Immature natural killer cell (primary cell): ENCODE results near the gene CDH23. TPM values are rescaled to one million over a fixed set of nuclear protein-coding genes. Genes with fewer than 3 reads are reported as not detected.
A peak's percentile ranks its signal among the peaks of the same experiment; 100 is the strongest.

ENCODE experiments used
- DNase-seq, 3 donors: peaks; one replicate each; pipeline ENCODE4 v3.0.0; 2022; ENCODE audit warnings: mixed read lengths in 1 of 3
- H3K27ac Mint-ChIP-seq, 6 donors: one replicate each; pipeline ENCODE4 v1.8.0; 2020; ENCODE audit warnings: mixed read lengths in 6 of 6, mild to moderate bottlenecking in 5 of 6, inconsistent platforms in 4 of 6, moderate library complexity in 3 of 6
- H3K27me3 Mint-ChIP-seq, 3 donors: one replicate each; pipeline ENCODE4 v1.8.0; 2020 to 2021; ENCODE audit warnings: low read depth in 3 of 3, mild to moderate bottlenecking in 3 of 3, mixed read lengths in 3 of 3, moderate library complexity in 3 of 3, inconsistent platforms in 1 of 3
- H3K36me3 Mint-ChIP-seq, 3 donors: one replicate each; pipeline ENCODE4 v1.8.0; 2020; ENCODE audit warnings: mixed read lengths in 3 of 3, inconsistent platforms in 2 of 3, mild to moderate bottlenecking in 2 of 3
- H3K4me1 Mint-ChIP-seq, 2 donors: one replicate each; pipeline ENCODE4 v1.8.0; 2020; ENCODE audit warnings: inconsistent platforms in 2 of 2, mild to moderate bottlenecking in 2 of 2, mixed read lengths in 2 of 2, moderate library complexity in 1 of 2
- H3K4me3 Mint-ChIP-seq, 5 donors: one replicate each; pipeline ENCODE4 v1.8.0; 2020; ENCODE audit warnings: mild to moderate bottlenecking in 5 of 5, mixed read lengths in 5 of 5, inconsistent platforms in 3 of 5, moderate library complexity in 3 of 5
- H3K9me3 Mint-ChIP-seq, 6 donors: one replicate each; pipeline ENCODE4 v1.8.0; 2020; ENCODE audit warnings: mild to moderate bottlenecking in 6 of 6, mixed read lengths in 6 of 6, inconsistent platforms in 4 of 6, moderate library complexity in 3 of 6
- polyA plus RNA-seq, 3 donors: library from polyadenylated mRNA; unstranded; fragments of 300-500 nt; fragmentation: Illumina TruSeq; gene quantifications; one replicate each; pipeline ENCODE4 v1.2.3, GENCODE V29; 2021

Gene CDH23
- polyA plus RNA-seq, 3 donors from 2014 or later: 0.47 to 0.59 TPM; not detected in 1

DNA sequence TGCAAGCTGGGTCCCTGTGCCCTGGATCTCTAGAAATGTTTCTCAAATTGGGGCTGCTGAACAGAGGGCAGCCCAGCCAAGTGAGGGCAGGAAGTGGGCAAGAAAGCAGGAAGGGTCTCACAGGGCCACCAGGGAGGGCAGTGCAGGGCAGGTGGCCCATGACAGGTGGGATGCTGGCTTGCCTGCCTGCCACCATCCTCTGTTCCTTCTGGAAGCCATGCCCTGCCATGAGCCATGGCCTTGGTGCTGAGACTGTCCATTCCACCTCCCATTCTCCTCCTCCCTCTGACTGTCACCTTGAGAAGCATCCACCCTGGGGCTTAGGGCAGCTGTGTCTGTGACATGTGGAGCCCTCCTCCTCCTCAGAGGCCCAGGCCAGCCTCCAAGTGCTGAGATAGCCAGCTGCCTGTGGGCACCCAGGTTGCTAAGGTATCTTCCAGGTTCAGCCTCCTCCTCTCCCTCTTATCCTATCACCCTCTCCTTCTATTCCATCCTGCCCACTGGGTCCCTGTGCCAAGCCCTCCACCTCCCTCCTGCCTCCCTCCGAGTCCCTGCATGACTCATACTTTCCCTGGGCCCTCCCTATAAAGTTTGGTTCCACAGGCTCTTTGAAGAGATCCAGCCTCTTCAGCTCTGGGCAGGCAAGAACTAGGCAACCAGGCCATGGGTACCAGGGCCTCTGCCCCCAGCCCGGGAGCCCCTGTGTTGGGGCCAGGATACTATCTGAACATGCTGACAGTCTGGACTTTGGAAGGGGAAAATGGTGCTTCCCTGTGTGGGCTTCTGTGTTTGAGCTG is 375.3 kb downstream of the CDH23 start:
- DNase-seq: no peak
- Mint-ChIP-seq H3K4me1 (peaks cover 83 to 84% of the 10 kb centered on the region in 2 donors), H3K27me3 (peaks cover 0 to 7% (median 5%) of the 10 kb centered on the region in 3 donors), H3K27ac (peak overlapping the region; percentile 90 to 98 (median 96)), H3K36me3 (peaks cover 0 to 10% (median 6%) of the 10 kb centered on the region in 3 donors), H3K9me3 (no peaks in the 10 kb centered on the region), H3K4me3 (peak overlapping the region; percentile 91 to 94 (median 92))

DNA sequence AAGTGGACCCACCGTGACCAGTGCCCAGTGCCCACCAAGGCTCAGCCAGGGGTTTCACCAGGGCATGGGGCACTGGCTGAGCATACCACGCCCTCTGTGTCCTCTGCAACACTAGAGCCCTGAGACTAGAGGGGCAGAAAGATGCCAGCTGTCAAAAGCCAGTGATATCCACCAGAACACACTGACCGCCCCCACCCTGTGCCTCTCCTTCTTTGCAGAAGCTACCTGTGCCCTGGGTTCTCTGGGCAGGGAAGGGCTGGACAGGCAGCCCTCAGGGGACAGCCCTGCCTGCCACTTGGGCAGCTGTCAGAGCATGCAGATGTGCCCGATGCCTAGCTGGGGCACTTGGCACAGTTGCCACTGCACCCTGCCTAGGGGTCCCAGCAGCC is 376.1 kb downstream of the CDH23 start:
- no peak for DNase-seq
- H3K4me1 Mint-ChIP-seq: peaks cover 76 to 77% of the 10 kb centered on the region in 2 donors
- H3K27me3 Mint-ChIP-seq: peaks cover 0 to 6% (median 4%) of the 10 kb centered on the region in 3 donors
- H3K36me3 Mint-ChIP-seq: peaks cover 0 to 7% (median 6%) of the 10 kb centered on the region in 3 donors
- peak overlapping the region; percentile 90 to 98 (median 96) for H3K27ac Mint-ChIP-seq
- peak overlapping the region; percentile 91 to 94 (median 92) for H3K4me3 Mint-ChIP-seq
- no peaks in the 10 kb centered on the region for H3K9me3 Mint-ChIP-seq

DNA sequence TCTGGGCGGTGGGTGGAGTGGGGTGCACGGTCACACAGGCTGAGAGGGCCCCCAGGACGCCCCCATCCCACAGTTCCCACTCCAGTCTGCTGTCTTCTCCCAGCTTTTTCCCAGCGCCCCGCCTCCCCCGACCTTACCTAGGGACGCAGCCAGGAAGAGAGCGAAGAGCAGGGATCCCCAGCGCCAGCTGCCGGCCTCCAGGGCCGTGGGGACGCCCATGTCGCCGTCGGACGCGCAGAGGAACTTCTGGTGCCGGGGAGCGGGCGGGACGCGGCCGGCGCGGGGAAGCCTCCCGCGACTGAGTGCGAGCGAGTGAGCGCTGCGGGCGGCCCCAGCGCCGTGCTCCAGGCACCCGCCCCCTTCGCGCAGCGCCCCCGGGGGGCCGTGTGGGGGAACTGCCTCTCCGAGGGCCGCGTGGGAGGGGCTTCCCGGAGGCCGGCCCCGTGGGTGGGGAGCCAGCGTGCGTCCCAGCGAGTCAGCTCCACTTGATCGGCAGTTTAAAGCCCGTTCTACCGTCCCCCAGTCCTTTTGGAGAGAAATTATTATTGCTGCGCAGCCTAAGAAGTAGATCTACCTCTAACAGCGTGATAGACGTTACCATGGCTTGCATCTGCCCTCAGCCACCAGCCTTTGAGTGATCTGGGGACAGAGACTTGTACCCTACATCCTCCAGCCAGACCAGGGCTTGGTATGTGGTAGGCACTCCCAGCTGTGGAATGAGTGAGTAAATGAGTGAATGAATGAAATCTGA is 376.7 kb downstream of the CDH23 start, which contains the start of gene VSIR:
Gene VSIR, minus strand, starts transcription at position 300 of the 751 bp plus-strand sequence. Its CDS starts 81 bp downstream, at position 219.
- peak; percentile 95 to 96 (median 95) for DNase-seq
- H3K4me3 Mint-ChIP-seq: peak within 1 kb of the TSS; percentile 91 to 94 (median 92)
- no peaks in the 10 kb centered on the region for H3K9me3 Mint-ChIP-seq
- peaks cover 71 to 72% of the 10 kb centered on the region in 2 donors for H3K4me1 Mint-ChIP-seq
- peaks cover 0 to 6% (median 4%) of the 10 kb centered on the region in 3 donors for H3K27me3 Mint-ChIP-seq
- peak within 1 kb of the TSS; percentile 94 to 98 (median 96) for H3K27ac Mint-ChIP-seq
- peaks cover 0 to 7% (median 6%) of the 10 kb centered on the region in 3 donors for H3K36me3 Mint-ChIP-seq

DNA sequence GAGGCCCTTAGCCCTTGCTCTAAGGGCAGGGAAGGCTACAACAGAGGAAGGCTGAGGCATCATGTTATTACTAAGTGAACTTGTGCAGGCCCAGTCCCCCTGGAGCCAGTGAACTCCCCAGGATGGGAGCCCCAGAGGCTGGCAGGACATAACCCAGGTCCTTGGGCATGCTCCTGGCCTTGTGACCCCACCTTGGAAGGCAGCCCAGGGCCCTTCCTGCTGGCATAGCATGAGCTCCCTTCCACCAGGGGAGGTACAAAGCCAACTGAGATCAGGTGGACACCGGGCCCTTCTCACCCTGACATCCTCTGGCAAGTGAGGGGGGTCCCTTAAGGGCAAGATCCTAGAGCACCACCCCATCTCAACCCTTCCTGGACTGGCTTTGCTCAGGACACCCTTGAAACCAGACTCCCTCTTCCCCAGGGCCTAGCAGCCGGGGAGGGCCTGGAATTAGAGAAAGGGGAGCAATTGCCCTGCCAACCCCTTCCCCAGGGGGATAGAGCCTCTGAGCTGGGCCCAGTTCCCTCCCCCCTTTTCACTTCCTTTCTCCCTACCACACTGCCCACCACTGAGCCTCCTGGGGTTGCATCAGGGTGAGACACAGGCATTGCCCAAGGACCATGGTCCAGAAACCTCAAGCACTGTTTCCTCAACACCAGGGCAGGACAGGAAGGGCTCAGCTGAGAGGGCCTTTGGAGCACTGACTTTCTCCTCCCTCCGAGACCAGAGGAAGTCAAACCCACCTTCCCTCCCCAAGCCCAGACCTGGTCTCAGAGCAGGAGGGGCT is 378.4 kb downstream of the CDH23 start:
- Mint-ChIP-seq H3K36me3 (no peaks in the 10 kb centered on the region), H3K27me3 (peaks cover 0 to 4% (median 3%) of the 10 kb centered on the region in 3 donors), H3K27ac (peak overlapping the region in 4 of 6 donors; percentile 84 to 96 (median 88)), H3K4me3 (peak overlapping the region; percentile 81 to 92 (median 85)), H3K4me1 (peaks cover 54 to 57% of the 10 kb centered on the region in 2 donors), H3K9me3 (no peaks in the 10 kb centered on the region)
- no peak for DNase-seq

DNA sequence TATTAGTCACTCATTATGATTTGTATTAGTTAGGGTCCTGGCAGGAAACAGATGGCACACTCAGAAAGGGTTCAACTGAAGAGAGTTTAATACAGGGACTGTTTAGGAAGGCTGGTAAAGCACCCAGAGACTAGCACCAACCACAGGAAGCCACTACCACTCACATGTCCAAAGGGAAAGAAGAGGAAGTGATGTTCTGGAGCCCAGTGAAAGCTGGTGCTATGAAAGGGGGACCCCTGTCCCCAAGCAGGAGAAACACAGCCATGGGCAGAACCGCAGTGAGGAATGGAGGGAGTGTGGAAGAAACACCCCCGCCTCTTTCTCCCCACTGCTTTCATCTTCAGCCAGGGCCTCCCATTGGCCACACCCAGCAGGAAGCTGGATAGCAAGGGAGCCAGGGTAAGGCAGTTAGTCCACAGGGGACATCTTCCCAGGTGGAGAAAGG is 379.8 kb downstream of the CDH23 start:
- peaks cover 40 to 43% of the 10 kb centered on the region in 2 donors for H3K4me1 Mint-ChIP-seq
- no peak for DNase-seq
- H3K27ac Mint-ChIP-seq: peak overlapping the region in 1 of 6 donors; percentile 40

DNA sequence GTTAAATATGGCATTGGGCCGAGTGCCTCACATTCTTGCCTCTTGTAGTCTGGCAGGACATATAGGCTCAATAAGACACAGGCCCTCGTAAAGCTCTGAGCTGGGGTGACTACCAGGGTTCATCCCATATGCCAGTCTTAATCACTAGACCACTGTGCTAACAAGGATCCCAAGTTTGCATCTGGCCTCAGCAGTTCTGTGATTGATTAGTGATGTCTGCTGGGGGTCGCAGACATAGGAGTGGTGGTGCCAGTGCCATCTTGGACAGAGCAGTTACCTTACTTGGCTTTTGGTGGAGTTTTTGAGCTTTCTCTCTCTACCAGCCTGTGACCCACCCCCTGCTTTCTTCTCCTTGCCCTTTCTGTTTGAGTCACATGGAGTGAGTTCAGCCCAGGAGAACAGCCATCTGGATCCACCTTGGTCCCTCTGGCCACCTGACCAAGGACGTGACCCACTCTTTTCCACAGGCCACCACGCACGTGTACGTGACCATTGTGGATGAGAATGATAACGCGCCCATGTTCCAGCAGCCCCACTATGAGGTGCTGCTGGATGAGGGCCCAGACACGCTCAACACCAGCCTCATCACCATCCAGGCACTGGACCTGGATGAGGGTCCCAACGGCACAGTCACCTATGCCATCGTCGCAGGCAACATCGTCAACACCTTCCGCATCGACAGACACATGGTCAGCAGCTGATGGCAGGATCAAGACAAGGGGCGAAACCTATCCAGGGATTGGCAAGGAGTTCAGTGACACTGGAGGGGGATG is 380.7 kb downstream of the CDH23 start:
- Mint-ChIP-seq H3K4me1 (peaks cover 31 to 34% of the 10 kb centered on the region in 2 donors), H3K36me3 (no peaks in the 10 kb centered on the region), H3K27me3 (peaks cover 0 to 4% (median 4%) of the 10 kb centered on the region in 3 donors), H3K4me3 (peak overlapping the region in 1 of 5 donors; percentile 1), H3K27ac (peak overlapping the region in 1 of 6 donors; percentile 24), H3K9me3 (no peaks in the 10 kb centered on the region)
- DNase-seq: no peak

More for the DNA sequence above, 379.8 kb downstream of the CDH23 start:
- no peaks in the 10 kb centered on the region for H3K36me3 Mint-ChIP-seq
- H3K27me3 Mint-ChIP-seq: peaks cover 0 to 5% (median 4%) of the 10 kb centered on the region in 3 donors
- peak overlapping the region in 1 of 5 donors; percentile 1 for H3K4me3 Mint-ChIP-seq
- H3K9me3 Mint-ChIP-seq: no peaks in the 10 kb centered on the region

DNA sequence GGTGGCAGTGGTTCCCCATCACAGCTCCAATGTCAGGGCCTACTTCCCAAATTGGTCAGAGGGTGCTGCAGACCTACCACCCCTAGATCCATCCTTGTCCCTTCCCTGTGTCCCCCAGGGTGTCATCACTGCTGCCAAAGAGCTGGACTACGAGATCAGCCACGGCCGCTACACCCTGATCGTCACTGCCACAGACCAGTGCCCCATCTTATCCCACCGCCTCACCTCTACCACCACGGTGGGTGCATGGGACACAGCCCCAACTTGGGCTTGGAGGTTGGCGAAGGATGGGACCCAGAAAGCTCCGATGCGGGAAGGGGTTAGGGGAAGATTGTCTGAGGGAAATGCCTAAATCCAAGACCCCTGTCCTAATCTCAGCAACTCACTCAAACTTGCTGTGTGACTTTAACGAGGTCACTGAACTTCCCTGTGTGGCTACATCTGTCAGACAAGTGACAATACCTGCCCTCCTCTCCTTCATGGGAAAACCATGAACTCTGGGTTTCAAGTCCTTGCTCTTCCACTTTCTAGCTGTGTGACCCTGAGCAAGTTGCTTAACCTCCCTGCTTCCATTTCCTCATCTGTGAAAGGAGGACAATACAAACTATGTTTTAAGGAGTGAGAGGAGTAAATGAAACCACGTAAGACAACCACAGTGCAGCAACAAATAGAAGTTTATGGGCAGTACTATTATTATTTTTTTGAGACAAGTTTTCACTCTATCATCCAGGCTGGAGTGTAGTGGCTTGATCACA is 381.5 kb downstream of the CDH23 start:
- Mint-ChIP-seq H3K27ac (no peak overlapping the region), H3K36me3 (no peaks in the 10 kb centered on the region), H3K9me3 (no peaks in the 10 kb centered on the region), H3K4me3 (no peak overlapping the region), H3K4me1 (peaks cover 29 to 30% of the 10 kb centered on the region in 2 donors), H3K27me3 (peaks cover 0 to 4% (median 4%) of the 10 kb centered on the region in 3 donors)
- no peak for DNase-seq

DNA sequence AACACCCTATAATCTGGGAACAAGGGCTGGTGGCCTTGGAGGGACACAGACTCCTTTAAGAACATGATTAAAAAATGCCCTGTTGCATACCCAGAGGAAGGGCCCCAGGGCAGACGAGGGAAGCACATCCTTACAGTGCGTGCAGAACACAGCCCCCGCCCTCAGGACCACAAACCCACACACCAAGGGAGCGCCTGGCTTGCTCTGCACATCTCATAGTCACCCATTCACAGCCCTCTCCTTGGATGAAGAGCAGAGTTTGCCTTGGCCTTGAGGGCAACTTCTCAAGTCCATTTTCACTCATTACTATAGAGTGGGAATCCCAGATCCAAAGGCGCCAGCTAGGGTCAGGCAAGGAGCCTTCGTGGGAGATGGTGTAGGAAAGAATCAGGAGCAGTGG is 382.9 kb downstream of the CDH23 start:
- no peak overlapping the region for H3K27ac Mint-ChIP-seq
- no peak for DNase-seq
- no peaks in the 10 kb centered on the region for H3K9me3 Mint-ChIP-seq
- no peaks in the 10 kb centered on the region for H3K36me3 Mint-ChIP-seq
- peaks cover 17 to 19% of the 10 kb centered on the region in 2 donors for H3K4me1 Mint-ChIP-seq
- H3K4me3 Mint-ChIP-seq: no peak overlapping the region
- H3K27me3 Mint-ChIP-seq: peaks cover 0 to 5% (median 4%) of the 10 kb centered on the region in 3 donors

DNA sequence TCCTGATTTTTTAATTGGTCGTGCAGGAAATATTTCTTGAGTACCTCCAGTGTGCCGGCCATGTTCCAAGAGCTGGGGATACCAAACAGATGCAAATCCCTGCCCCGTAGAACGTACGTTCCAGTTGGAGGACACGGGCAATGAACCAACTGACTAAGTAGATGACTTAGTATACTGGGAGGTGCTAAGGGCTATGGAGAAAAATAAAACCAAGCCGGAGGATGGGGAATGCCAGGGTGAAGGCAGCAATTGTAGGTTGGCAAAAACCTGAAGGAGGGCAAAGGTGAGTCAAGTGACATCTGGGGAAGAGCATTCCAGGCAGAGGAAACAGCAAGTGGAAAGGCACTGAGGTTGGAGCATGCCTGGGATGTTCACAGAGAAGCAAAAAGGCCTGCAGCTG is 383.4 kb downstream of the CDH23 start:
- DNase-seq: no peak
- H3K27me3 Mint-ChIP-seq: peaks cover 0 to 5% (median 4%) of the 10 kb centered on the region in 3 donors
- no peaks in the 10 kb centered on the region for H3K36me3 Mint-ChIP-seq
- H3K4me3 Mint-ChIP-seq: no peak overlapping the region
- no peak overlapping the region for H3K27ac Mint-ChIP-seq
- H3K9me3 Mint-ChIP-seq: no peaks in the 10 kb centered on the region
- H3K4me1 Mint-ChIP-seq: peaks cover 15 to 17% of the 10 kb centered on the region in 2 donors

DNA sequence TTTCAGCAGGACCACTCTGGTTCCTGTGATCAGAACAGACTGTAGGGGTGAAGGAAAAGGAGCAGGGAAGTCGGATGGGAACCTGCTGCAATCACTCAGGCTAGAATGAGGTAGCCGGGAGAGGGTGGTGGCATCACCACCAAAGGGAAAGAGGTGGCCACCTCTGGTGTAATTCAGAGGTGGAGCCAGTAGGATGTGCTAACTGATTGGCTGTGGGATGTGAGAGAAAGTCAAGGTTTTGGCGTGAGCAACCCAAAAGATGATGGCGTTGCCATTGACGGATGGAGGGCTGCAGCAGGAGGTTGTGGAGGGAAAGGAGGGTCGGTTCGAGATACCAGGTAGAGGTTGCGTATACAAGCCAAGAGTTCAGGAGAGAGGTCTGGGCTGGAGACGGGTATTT is 384.0 kb downstream of the CDH23 start:
- peaks cover 0 to 5% (median 4%) of the 10 kb centered on the region in 3 donors for H3K27me3 Mint-ChIP-seq
- H3K36me3 Mint-ChIP-seq: no peaks in the 10 kb centered on the region

DNA sequence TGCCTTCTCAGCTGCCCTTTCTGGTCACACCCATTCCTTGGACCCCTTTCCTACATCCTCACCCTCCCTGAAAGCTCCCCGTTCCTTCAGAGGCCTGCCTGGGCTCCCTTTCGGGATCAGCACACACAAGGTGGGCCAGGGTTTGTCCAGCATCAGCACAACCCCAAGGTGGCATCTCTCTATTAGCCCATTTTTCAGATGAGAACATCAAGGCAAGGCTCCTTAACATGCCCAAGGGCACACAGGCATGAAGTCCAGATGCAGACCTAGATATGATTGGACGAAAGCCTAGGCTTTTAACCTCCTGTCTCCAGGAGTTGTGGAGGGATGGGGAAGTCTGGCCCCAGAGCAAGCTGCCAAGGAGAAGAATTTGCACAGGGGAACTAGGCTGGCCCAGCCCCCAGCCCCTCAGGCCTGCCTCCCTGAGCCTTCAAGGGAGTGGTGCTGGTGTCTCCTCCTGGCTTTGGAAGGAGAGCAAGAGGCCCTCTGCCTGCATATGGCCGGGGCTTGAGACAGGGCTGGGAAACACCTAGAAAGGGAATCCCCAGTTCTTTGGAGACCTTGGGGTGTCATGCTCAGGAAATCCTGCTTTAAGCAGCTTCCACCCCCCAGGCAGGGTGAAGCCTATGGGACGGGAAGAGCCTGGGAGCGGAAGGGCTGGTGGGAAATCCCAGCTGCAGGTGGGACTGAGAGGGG is 385.6 kb downstream of the CDH23 start:
- H3K27ac Mint-ChIP-seq: no peak overlapping the region
- no peak for DNase-seq
- no peaks in the 10 kb centered on the region for H3K9me3 Mint-ChIP-seq
- peaks cover 0 to 1% of the 10 kb centered on the region in 2 donors for H3K4me1 Mint-ChIP-seq
- H3K36me3 Mint-ChIP-seq: no peaks in the 10 kb centered on the region
- no peak overlapping the region for H3K4me3 Mint-ChIP-seq
- H3K27me3 Mint-ChIP-seq: peaks cover 0 to 6% (median 5%) of the 10 kb centered on the region in 3 donors

More for the DNA sequence above, 384.0 kb downstream of the CDH23 start:
- H3K4me1 Mint-ChIP-seq: peaks cover 10 to 12% of the 10 kb centered on the region in 2 donors
- no peak overlapping the region for H3K27ac Mint-ChIP-seq
- no peak overlapping the region for H3K4me3 Mint-ChIP-seq
- no peak for DNase-seq
- no peaks in the 10 kb centered on the region for H3K9me3 Mint-ChIP-seq
